Activated naive CD4-positive, alpha-beta T cell treated with anti-CD3 and anti-CD28 coated beads, Interleukin-2, amount 50 U/mL, for 24 hours (primary cell): ENCODE results near the gene SLC9A1.
"Not testable (repeated sequence)": the region's sequence is repeated elsewhere in the genome, so short reads cannot be mapped to it uniquely, and the experiment has no call there.

Experiments used
- H3K27ac Mint-ChIP-seq: one replicate; pipeline ENCODE4 v1.8.0; 2021; ENCODE audit warnings: mild to moderate bottlenecking, mixed read lengths
- H3K27me3 Mint-ChIP-seq: one replicate; pipeline ENCODE4 v1.8.0; 2021; ENCODE audit warnings: mixed read lengths
- H3K36me3 Mint-ChIP-seq: one replicate; pipeline ENCODE4 v1.8.0; 2021; ENCODE audit warnings: mixed read lengths
- H3K4me1 Mint-ChIP-seq: one replicate; pipeline ENCODE4 v1.8.0; 2021; ENCODE audit warnings: mixed read lengths
- H3K4me3 Mint-ChIP-seq: one replicate; pipeline ENCODE4 v1.8.0; 2021; ENCODE audit warnings: mild to moderate bottlenecking, mixed read lengths
- H3K9me3 Mint-ChIP-seq: one replicate; pipeline ENCODE4 v1.8.0; 2021; ENCODE audit warnings: mixed read lengths

The SLC9A1 gene

GRCh38 chr1:27130798-27131197, 24.1 kb downstream of the SLC9A1 start:
- no peak overlapping the region for H3K4me3 Mint-ChIP-seq
- peaks cover 2% of the 10 kb centered on the region for H3K36me3 Mint-ChIP-seq
- H3K4me1 Mint-ChIP-seq: peaks cover 4% of the 10 kb centered on the region
- no peaks in the 10 kb centered on the region for H3K27me3 Mint-ChIP-seq
- H3K27ac Mint-ChIP-seq: no peak overlapping the region
- H3K9me3 Mint-ChIP-seq: no peaks in the 10 kb centered on the region

- H3K27me3 Mint-ChIP-seq: no peaks in the 10 kb centered on the region
- H3K4me3 Mint-ChIP-seq: no peak overlapping the region
- no peak overlapping the region for H3K27ac Mint-ChIP-seq
- H3K4me1 Mint-ChIP-seq: no peaks in the 10 kb centered on the region
- H3K9me3 Mint-ChIP-seq: no peaks in the 10 kb centered on the region
- peaks cover 2% of the 10 kb centered on the region for H3K36me3 Mint-ChIP-seq
These were observed 25.7 kb downstream of the SLC9A1 start for GRCh38 chr1:27129225-27129624.

- no peak overlapping the region for H3K27ac Mint-ChIP-seq
- H3K4me3 Mint-ChIP-seq: no peak overlapping the region
- no peaks in the 10 kb centered on the region for H3K27me3 Mint-ChIP-seq
- peaks cover 2% of the 10 kb centered on the region for H3K4me1 Mint-ChIP-seq
- H3K9me3 Mint-ChIP-seq: no peaks in the 10 kb centered on the region
- H3K36me3 Mint-ChIP-seq: peaks cover 2% of the 10 kb centered on the region
These were observed 27.5 kb downstream of the SLC9A1 start for GRCh38 chr1:27127419-27127818.

GRCh38 chr1:27126391-27126790, 28.5 kb downstream of the SLC9A1 start:
- Mint-ChIP-seq H3K9me3 (no peaks in the 10 kb centered on the region), H3K36me3 (peaks cover 2% of the 10 kb centered on the region), H3K27ac (no peak overlapping the region), H3K4me1 (peaks cover 6% of the 10 kb centered on the region), H3K27me3 (no peaks in the 10 kb centered on the region), H3K4me3 (no peak overlapping the region)

GRCh38 chr1:27125125-27125524, 29.8 kb downstream of the SLC9A1 start:
- H3K4me3 Mint-ChIP-seq, H3K36me3 Mint-ChIP-seq, H3K27ac Mint-ChIP-seq, H3K27me3 Mint-ChIP-seq, H3K9me3 Mint-ChIP-seq, H3K4me1 Mint-ChIP-seq: not testable (repeated sequence)

GRCh38 chr1:27124405-27124804, 30.5 kb downstream of the SLC9A1 start:
- H3K4me3 Mint-ChIP-seq: no peak overlapping the region
- H3K27ac Mint-ChIP-seq: no peak overlapping the region
- no peaks in the 10 kb centered on the region for H3K27me3 Mint-ChIP-seq
- H3K36me3 Mint-ChIP-seq: peaks cover 2% of the 10 kb centered on the region
- H3K9me3 Mint-ChIP-seq: no peaks in the 10 kb centered on the region
- peaks cover 6% of the 10 kb centered on the region for H3K4me1 Mint-ChIP-seq

- no peak overlapping the region for H3K27ac Mint-ChIP-seq
These were observed 32.3 kb downstream of the SLC9A1 start for GRCh38 chr1:27122652-27123051.

GRCh38 chr1:27120854-27121253, 34.1 kb downstream of the SLC9A1 start:
- no peak overlapping the region for H3K4me3 Mint-ChIP-seq
- H3K4me1 Mint-ChIP-seq: peaks cover 18% of the 10 kb centered on the region
- H3K9me3 Mint-ChIP-seq: no peaks in the 10 kb centered on the region
- H3K36me3 Mint-ChIP-seq: no peaks in the 10 kb centered on the region
- no peak overlapping the region for H3K27ac Mint-ChIP-seq
- H3K27me3 Mint-ChIP-seq: no peaks in the 10 kb centered on the region

More at GRCh38 chr1:27122652-27123051, 32.3 kb downstream of the SLC9A1 start:
- Mint-ChIP-seq H3K36me3 (no peaks in the 10 kb centered on the region), H3K4me1 (peaks cover 6% of the 10 kb centered on the region), H3K27me3 (no peaks in the 10 kb centered on the region), H3K9me3 (no peaks in the 10 kb centered on the region), H3K4me3 (no peak overlapping the region)

GRCh38 chr1:27118440-27118689, 36.6 kb downstream of the SLC9A1 start:
- Mint-ChIP-seq H3K4me1 (peaks cover 43% of the 10 kb centered on the region), H3K27ac (no peak overlapping the region), H3K9me3 (no peaks in the 10 kb centered on the region), H3K36me3 (no peaks in the 10 kb centered on the region), H3K27me3 (no peaks in the 10 kb centered on the region), H3K4me3 (no peak overlapping the region)

GRCh38 chr1:27117733-27118439, 37.0 kb downstream of the SLC9A1 start:
- no peak overlapping the region for H3K4me3 Mint-ChIP-seq
- H3K4me1 Mint-ChIP-seq: peaks cover 48% of the 10 kb centered on the region
- H3K9me3 Mint-ChIP-seq: no peaks in the 10 kb centered on the region
- no peaks in the 10 kb centered on the region for H3K36me3 Mint-ChIP-seq
- no peaks in the 10 kb centered on the region for H3K27me3 Mint-ChIP-seq
- peak overlapping the region; percentile 72 for H3K27ac Mint-ChIP-seq

GRCh38 chr1:27116697-27117096, 38.2 kb downstream of the SLC9A1 start:
- H3K4me1 Mint-ChIP-seq: peaks cover 53% of the 10 kb centered on the region
- no peaks in the 10 kb centered on the region for H3K36me3 Mint-ChIP-seq
- H3K4me3 Mint-ChIP-seq: no peak overlapping the region
- peak overlapping the region; percentile 25 for H3K27ac Mint-ChIP-seq
- no peaks in the 10 kb centered on the region for H3K9me3 Mint-ChIP-seq
- no peaks in the 10 kb centered on the region for H3K27me3 Mint-ChIP-seq

GRCh38 chr1:27116232-27116631, 38.7 kb downstream of the SLC9A1 start:
- no peak overlapping the region for H3K4me3 Mint-ChIP-seq
- no peaks in the 10 kb centered on the region for H3K36me3 Mint-ChIP-seq
- H3K27me3 Mint-ChIP-seq: no peaks in the 10 kb centered on the region
- H3K27ac Mint-ChIP-seq: peak overlapping the region; percentile 25
- H3K9me3 Mint-ChIP-seq: no peaks in the 10 kb centered on the region
- peaks cover 54% of the 10 kb centered on the region for H3K4me1 Mint-ChIP-seq

GRCh38 chr1:27114546-27114945, 40.4 kb downstream of the SLC9A1 start:
- H3K27ac Mint-ChIP-seq: peak overlapping the region; percentile 6
- peaks cover 57% of the 10 kb centered on the region for H3K4me1 Mint-ChIP-seq
- H3K9me3 Mint-ChIP-seq: no peaks in the 10 kb centered on the region
- H3K4me3 Mint-ChIP-seq: no peak overlapping the region
- H3K36me3 Mint-ChIP-seq: no peaks in the 10 kb centered on the region
- H3K27me3 Mint-ChIP-seq: no peaks in the 10 kb centered on the region

- H3K27me3 Mint-ChIP-seq: no peaks in the 10 kb centered on the region
- peak overlapping the region; percentile 96 for H3K27ac Mint-ChIP-seq
- peaks cover 63% of the 10 kb centered on the region for H3K4me1 Mint-ChIP-seq
- no peaks in the 10 kb centered on the region for H3K9me3 Mint-ChIP-seq
- no peaks in the 10 kb centered on the region for H3K36me3 Mint-ChIP-seq
- peak overlapping the region; percentile 51 for H3K4me3 Mint-ChIP-seq
These were observed 41.1 kb downstream of the SLC9A1 start for GRCh38 chr1:27113861-27114260.

GRCh38 chr1:27111626-27112573, 43.0 kb downstream of the SLC9A1 start:
- Mint-ChIP-seq H3K9me3 (no peaks in the 10 kb centered on the region), H3K4me1 (peaks cover 65% of the 10 kb centered on the region), H3K27ac (peak overlapping the region; percentile 84), H3K36me3 (no peaks in the 10 kb centered on the region), H3K27me3 (no peaks in the 10 kb centered on the region), H3K4me3 (peak overlapping the region; percentile 17)

- no peaks in the 10 kb centered on the region for H3K9me3 Mint-ChIP-seq
- no peak overlapping the region for H3K4me3 Mint-ChIP-seq
- no peaks in the 10 kb centered on the region for H3K27me3 Mint-ChIP-seq
- peaks cover 39% of the 10 kb centered on the region for H3K4me1 Mint-ChIP-seq
- peak overlapping the region; percentile 32 for H3K27ac Mint-ChIP-seq
- H3K36me3 Mint-ChIP-seq: peaks cover 1% of the 10 kb centered on the region
These were observed 45.7 kb downstream of the SLC9A1 start for GRCh38 chr1:27109103-27109822.
